NB4 (cell line): Measurements from ENCODE around the gene GSTO2.

ENCODE experiments used
- CTCF ChIP-seq: IDR thresholded peaks from one replicate; pipeline ENCODE4 v1.5.1; 2012; ENCODE audit warnings: low read depth, low read length
- MAX ChIP-seq: IDR thresholded peaks from 2 replicates; pipeline ENCODE4 v1.6.1; 2011; ENCODE audit warnings: low read depth, low read length

- TF ChIP-seq CTCF, result no peak
- TF ChIP-seq MAX, result no peak
Measured at GRCh38 chr10:104351061-104351702, 82.2 kb downstream of the GSTO2 start.
